Suprapubic skin (tissue), 4 donors: ENCODE measurements around the gene GYG1.

Experiments used
- POLR2A ChIP-seq, 2 donors: fragments of 450-650 bp; IDR thresholded peaks; one replicate each; pipeline ENCODE4 v1.6.1; 2017; ENCODE audit warnings: antibody characterized with exemption in 2 of 2, mild to moderate bottlenecking in 2 of 2, moderate library complexity in 2 of 2
- POLR2AphosphoS5 ChIP-seq, 3 donors: sonication (generic); formaldehyde crosslinking; IDR thresholded peaks; one replicate each; pipeline ENCODE4 v1.6.1; 2017; ENCODE audit warnings: antibody characterized with exemption in 3 of 3
- TF ChIP-seq, protein P1 (sequence below), 2 donors: fragments of 200-600 bp in 1 of 2; fragments of 450-650 bp in 1 of 2; sonication (generic) in 1 of 2; IDR thresholded peaks; one replicate each; pipeline ENCODE4 v1.5.1; 2016 to 2019; ENCODE audit warnings: antibody characterized with exemption in 2 of 2, mild to moderate bottlenecking in 1 of 2, moderate library complexity in 1 of 2

DNA sequence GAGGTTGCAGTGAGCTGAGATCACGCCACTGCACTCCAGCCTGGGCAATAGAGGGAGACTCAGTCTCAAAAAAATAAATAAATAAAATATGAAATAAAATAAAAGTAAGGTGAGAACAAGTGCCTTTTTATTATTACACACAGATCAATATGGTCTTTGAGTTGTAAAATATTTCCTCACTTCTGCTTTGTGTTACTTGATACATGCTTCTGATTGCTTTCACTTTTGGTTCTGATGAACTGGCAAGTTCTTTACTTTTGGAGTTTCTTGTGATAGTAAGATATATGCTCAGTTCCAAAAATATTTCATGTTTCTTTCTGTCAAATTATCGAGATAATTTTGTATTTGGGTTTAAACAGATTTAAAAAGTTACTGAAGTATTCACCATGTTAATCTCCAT is 16.6 kb upstream of the GYG1 start:
- TF ChIP-seq, protein P1, sequence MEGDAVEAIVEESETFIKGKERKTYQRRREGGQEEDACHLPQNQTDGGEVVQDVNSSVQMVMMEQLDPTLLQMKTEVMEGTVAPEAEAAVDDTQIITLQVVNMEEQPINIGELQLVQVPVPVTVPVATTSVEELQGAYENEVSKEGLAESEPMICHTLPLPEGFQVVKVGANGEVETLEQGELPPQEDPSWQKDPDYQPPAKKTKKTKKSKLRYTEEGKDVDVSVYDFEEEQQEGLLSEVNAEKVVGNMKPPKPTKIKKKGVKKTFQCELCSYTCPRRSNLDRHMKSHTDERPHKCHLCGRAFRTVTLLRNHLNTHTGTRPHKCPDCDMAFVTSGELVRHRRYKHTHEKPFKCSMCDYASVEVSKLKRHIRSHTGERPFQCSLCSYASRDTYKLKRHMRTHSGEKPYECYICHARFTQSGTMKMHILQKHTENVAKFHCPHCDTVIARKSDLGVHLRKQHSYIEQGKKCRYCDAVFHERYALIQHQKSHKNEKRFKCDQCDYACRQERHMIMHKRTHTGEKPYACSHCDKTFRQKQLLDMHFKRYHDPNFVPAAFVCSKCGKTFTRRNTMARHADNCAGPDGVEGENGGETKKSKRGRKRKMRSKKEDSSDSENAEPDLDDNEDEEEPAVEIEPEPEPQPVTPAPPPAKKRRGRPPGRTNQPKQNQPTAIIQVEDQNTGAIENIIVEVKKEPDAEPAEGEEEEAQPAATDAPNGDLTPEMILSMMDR (IDR thresholded peaks at IDR 0.05), result no peak
- TF ChIP-seq POLR2A (IDR thresholded peaks at IDR 0.05) (no peak), POLR2AphosphoS5 (IDR thresholded peaks at IDR 0.05) (no peak)
